DMS 273 treated with DMSO at 0.1 percent for 48 hours (cell line): ENCODE data around the gene NRSN2.
"Not testable (repeated sequence)": the region's sequence is repeated elsewhere in the genome, so short reads cannot be mapped to it uniquely, and the experiment has no call there.

Experiments used
- DNase-seq: peaks from one replicate; lab custom pipeline; 2025; lab: John Stamatoyannopoulos, UW

Gene NRSN2

DNA sequence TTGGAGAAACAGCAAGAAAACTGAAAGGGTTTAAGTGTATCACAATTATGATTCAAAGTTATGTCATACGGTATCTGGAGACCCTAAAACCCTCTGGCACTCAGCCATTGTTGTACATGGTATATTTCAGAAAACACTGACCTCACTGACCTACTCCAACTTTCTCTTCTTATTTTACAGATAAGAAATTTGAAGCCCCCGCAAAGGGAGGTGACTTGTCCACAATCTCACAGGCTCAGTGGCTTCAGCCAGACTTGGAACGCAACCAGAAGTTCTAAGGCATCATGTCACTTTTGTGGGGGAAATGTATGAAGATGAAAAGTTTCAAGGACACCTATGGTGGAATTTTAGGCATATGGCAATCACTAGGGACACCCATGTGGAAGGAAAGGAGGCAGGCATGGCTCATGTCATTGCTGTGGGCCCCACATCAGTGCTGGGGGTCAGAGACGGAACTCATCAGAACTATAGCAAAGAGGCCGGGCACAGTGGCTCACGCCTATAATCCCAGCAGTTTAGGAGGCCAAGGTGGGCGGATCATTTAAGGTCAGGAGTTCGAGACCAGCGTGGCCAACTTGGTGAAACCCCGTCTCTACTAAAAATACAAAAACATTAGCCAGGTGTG lies 28.5 kb downstream of the NRSN2 start:
- no peak for DNase-seq

GRCh38 chr20:376089-376488 lies 29.2 kb downstream of the NRSN2 start:
- no peak for DNase-seq

DNA sequence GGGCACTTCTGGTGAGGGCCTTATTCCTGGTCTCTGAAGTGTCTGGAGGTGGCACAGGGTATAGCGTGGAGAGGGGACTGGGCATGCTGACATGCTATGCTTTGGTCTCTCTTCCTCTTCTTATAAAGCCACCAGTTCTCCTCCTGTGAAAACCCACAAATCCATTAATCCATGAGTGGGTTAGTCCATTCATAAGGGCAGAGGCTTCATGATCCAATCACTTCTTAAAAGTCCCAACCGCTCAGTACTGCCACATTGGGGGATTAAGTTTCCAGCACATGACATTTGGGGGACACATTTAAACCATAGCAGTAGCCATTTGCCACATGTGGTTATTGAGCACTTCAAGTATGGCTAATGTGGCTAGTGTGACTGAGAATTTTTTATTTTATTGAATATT lies 29.8 kb downstream of the NRSN2 start:
- no peak for DNase-seq

DNA sequence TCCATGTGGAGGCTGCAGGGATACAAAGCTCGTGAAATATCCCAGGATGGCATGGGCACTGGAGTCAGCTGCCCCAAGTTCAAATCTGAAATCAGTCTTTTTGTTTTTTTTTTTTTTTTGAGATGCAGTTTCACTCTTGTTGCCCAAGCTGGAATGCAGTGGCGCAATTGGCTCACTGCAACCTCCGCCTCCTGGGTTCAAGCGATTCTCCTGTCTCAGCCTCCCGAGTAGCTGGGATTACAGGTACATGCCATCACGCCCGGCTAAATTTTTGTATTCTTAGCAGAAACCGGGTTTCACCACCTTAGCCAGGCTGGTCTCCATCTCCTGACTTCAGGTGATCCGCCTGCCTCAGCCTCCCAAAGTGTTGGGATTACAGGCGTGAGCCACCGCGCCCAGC lies 30.7 kb downstream of the NRSN2 start:
- DNase-seq = not testable (repeated sequence)

DNA sequence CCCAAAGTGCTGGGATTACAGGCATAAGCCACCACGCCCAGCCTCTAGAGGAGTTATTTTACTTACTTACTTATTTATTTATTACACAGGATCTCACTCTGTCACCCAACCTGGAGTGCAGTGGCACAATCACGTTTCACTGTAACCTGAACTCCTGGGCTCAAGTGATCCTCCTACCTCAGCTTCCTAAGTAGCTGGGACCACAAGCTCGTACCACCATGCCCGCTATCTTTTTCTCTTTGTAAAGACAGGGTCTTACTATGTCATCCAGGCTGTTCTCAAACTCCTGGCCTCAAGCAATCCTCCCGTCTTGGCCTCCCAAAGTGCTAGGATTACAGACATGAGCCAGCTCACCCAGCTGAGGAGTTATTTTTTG lies 32.0 kb downstream of the NRSN2 start:
- no peak for DNase-seq

GRCh38 chr20:380763-381580 lies 34.1 kb downstream of the NRSN2 start:
- no peak for DNase-seq

DNA sequence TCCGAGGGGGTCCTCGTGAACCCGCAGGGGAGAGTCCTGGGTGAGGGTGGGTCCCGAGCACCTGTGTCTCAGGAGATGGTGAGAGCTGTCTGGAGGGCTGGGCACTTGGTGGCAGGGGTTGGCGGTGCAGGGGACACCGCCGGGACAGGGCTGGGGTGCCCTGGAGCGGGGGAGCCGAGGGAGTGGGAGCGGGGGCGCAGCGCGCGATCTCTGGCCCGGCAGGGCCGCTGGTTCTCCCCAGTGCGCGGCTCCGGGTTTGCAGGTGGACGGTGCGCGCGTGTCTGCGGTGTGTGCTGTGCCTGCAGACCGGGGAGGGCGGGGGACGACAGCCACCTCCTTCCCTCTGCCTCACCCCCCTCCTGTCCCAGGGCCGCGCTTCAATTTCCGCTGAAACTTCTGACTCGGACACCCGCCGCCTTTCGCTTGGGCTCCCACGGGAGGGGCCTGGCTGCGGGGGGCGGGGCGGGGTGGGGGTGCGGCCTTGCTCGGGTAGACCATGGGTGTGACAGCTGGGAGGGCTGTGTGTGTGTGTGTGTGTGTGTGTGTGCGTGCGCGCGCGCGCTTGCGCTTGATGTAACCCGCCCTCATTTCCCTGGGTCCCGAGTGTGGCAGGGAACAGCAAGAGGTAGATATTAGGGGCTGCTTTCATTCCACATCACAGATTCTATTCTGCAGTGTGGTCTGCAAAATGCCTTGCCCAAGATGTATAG lies 34.8 kb downstream of the NRSN2 start:
- DNase-seq = peak; percentile 38

DNA sequence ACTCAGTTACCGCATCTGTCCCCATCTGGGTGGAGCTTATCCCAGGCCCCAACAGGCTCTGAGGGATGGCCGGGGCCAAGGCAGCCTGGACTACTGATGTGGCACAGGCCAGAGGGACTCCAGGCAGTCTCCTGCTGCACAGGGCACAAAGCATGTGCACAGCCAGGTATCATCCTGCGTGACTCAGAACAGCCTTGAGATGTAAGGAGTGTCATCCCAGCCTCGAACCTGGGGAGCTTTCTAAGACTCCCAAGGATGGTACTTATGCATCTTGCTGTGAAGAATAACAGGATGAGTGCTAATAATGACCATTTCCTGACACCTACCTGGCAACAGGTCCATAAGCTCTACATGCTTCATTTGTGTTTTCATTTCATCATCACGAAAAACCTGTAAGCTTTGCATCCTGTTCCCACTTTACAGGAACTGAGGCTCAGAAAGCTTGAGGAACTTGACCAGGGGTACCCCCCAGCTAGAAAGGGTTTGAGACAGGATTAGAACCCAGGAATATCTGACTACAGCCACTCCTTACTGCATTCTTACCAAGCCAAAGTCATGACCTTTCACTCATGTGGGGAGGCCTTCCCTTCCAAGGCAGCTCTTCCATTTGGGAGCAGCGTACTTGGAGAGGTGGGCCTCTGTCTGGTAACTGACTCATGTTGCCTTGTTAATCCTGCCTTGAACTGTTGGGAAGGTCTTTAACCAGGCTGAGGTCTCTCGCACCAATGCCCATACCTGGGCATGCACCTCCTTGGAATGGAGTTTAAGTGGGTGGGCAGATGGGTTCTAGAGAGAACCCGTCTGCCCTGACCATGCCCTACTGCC lies 35.6 kb downstream of the NRSN2 start:
- DNase-seq = no peak

DNA sequence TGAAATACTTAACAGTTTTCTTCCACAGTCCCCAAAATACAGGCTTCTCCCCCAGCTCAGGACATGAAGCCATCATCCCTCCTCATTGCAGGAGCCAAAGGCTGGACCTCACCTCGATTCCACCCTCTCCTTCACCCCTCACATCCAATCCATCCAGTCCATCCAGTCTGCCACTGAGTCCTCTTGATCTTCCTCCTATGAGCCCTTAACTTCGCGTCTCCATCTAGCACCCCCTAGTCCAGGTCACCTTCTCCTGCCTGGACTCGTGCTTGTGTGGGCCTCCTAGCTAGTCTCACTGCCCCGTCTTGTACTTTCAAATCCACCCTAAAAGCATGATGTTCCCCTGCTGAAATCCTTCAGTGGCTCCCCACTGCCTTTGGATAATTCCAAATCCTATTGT lies 37.0 kb downstream of the NRSN2 start:
- DNase-seq = no peak

- no peak for DNase-seq
Measured at GRCh38 chr20:384723-385122, 37.8 kb downstream of the NRSN2 start.

GRCh38 chr20:385448-385847 lies 38.5 kb downstream of the NRSN2 start:
- DNase-seq = no peak

GRCh38 chr20:386634-387033 lies 39.7 kb downstream of the NRSN2 start:
- not testable (repeated sequence) for DNase-seq

- no peak for DNase-seq
Measured at GRCh38 chr20:387520-387919, 40.6 kb downstream of the NRSN2 start.

DNA sequence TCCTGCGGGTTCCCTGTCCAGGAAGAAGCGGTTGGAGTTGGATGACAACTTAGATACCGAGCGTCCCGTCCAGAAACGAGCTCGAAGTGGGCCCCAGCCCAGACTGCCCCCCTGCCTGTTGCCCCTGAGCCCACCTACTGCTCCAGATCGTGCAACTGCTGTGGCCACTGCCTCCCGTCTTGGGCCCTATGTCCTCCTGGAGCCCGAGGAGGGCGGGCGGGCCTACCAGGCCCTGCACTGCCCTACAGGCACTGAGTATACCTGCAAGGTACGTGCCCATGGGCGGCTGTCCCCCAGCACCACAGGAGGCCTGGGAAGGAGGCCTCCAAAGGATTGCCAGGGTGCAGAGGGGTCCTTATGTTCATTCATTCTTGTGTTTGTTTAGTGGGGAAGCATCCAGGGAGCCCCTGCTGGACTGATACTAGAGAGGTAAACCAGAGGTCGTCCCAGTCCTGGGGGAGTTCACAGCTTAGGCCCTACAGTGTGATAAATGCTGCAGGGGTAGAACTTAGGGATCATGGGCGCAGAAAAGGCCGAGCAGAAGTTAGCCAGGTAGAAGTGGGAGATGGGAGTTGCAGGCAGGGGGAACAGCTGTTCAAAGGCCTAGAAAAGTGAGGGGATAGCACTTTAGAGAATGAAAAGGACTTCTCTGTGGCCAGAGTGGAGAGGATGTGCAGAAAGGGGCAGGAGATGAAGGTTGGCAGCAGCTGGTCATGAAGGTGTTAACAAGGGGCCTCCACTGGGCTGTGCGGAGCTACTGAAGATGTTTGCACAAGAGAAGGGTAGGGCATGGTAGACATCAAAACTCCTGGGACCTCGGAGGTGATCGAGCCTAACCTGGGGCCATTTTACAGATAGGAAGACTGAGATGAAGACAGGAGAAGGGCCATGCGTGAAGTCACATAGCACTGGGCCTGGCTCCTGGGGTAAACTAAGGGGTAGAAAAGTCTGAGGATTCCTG lies 41.4 kb downstream of the NRSN2 start:
- DNase-seq = no peak

DNA sequence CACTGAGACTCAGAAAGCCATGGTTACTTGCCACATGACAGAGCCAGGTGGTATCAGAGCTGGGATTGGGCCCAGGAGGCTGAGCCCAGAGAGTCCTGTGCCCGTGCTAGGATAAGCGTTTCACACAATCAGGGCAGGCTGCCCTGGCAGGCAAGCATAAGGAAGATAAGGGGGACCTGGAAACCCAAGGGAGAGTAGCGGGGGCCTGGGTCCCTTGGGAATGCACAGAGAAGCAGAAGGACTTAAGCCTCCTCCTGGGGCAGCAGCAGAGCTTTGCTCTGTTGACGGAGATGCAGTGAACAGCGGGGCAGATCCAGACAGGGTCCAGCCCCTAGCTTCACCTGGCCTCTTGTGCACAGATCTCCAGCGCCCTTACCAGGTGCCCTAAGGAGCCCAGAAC lies 42.3 kb downstream of the NRSN2 start:
- DNase-seq = no peak

- DNase-seq = no peak
Measured at GRCh38 chr20:391041-391711, 44.3 kb downstream of the NRSN2 start.

DNA sequence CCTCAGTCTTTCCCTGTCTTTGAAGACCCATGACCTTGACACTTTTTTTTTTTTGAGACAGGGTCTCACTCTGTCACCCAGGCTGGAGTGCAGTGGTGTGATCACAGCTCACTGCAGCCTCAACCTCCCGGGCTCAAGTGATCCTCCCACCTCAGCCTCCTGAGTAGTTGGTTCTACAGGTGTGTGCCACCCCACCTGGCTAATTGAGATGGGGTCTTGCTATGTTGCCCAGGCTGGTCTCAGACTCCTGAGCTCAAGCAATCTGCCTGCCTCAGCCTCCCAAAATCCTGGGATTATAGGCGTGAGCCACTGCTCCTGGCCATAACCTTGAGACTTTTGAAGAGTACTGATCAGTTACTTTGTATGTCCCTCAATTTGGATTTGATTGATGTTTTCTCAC lies 46.4 kb downstream of the NRSN2 start:
- not testable (repeated sequence) for DNase-seq

GRCh38 chr20:396252-396618 lies 49.3 kb downstream of the NRSN2 start:
- DNase-seq = no peak

DNA sequence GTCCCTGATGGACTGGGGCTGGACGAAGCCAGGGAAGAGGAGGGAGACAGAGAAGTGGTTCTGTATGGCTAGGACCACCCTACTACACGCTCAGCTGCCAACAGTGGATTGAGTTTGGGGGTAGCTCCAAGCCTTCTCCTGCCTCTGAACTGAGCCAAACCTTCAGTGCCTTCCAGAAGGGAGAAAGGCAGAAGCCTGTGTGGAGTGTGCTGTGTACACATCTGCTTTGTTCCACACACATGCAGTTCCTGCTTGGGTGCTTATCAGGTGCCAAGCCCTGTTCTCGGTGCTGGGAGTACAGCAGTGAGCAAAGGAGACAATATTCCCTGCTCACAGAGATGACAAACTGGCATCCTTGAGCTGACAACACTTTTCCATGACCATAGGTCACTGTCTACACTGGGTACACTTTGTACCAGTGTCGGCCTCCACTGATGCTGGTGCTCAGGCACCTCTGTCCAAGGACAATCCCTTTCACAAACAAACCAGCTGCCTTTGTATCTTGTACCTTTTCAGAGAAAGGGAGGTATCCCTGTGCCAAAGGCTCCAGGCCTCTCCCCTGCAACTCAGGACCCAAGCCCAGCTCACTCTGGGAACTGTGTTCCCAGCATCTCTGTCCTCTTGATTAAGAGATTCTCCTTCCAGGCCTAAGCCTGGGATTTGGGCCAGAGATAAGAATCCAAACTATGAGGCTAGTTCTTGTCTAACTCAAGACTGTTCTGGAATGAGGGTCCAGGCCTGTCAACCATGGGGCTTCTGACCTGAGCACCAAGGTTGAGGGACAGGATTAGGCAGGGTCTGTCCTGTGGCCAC lies 49.9 kb downstream of the NRSN2 start:
- no peak for DNase-seq
